NCI-H82 treated with DMSO at 0.1 percent for 48 hours (cell line): ENCODE results near the gene COQ8B.
"Not testable (repeated sequence)": the region's sequence is repeated elsewhere in the genome, so short reads cannot be mapped to it uniquely, and the experiment has no call there.

ENCODE experiments used
- DNase-seq: peaks from one replicate; lab custom pipeline; 2025; ENCODE audit not compliant: unreplicated experiment; lab: John Stamatoyannopoulos, UW

Gene COQ8B

DNA sequence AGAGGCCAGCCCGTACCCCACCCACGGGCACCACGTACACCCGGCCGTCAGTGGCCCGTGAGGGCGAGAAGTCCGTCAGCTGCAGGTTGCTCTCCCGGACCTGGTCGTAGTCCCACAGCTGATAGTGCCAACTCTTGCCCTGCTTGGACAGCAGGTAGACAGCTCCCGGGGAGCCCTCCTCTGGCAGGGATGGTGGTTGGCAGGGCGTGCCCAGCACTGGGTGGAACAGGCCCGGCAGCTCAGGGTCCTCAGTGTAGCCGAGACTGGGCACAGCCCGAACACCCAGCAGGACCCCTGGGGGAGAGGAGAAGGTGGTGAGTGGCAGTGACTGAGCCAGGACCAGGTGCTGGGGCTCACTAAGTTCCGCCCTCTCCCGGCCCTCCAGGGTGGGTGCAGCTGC, 25.8 kb upstream of the COQ8B start:
- no peak for DNase-seq

GRCh38 chr19:40741527-40742390, 25.1 kb upstream of the COQ8B start:
- DNase-seq, result no peak

GRCh38 chr19:40740747-40741146, 24.1 kb upstream of the COQ8B start:
- no peak for DNase-seq

- no peak for DNase-seq
Measured at GRCh38 chr19:40739871-40740703, 23.4 kb upstream of the COQ8B start.

DNA sequence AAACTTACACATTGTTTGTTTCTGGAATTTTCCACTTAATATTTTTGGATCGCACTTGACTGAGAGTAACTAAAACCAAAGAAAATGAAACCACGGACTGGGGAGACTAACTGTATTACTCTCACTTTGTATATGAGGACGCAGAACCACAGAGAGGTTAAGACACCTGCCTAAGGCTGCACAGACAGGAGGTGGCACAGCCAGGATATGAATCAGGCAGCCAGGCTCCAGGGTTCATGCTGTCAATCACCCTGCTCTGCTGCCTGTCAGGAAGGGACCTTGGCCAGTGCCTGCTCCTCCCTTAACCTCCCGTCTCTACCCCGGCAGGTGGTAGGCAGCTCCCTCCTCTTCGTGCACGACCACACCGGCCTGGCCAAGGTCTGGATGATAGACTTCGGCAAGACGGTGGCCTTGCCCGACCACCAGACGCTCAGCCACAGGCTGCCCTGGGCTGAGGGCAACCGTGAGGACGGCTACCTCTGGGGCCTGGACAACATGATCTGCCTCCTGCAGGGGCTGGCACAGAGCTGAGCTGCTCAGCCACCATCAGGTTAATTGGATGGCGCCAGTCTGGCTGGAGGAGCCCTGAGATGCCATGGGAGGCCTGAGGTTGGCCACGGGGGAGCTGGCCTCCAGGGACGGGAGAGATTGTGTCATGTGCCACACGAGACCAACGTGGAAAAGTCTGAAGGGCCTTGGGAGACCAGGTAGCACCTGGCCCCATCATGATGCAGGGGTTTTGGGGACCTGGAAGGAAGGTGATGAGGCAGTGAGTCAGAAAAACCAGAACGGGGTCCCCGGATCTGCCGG, 22.5 kb upstream of the COQ8B start:
- DNase-seq, result no peak

- DNase-seq, result no peak
Measured at GRCh38 chr19:40737102-40737644, 20.5 kb upstream of the COQ8B start.

GRCh38 chr19:40736661-40737060, 20.0 kb upstream of the COQ8B start:
- DNase-seq, result no peak

DNA sequence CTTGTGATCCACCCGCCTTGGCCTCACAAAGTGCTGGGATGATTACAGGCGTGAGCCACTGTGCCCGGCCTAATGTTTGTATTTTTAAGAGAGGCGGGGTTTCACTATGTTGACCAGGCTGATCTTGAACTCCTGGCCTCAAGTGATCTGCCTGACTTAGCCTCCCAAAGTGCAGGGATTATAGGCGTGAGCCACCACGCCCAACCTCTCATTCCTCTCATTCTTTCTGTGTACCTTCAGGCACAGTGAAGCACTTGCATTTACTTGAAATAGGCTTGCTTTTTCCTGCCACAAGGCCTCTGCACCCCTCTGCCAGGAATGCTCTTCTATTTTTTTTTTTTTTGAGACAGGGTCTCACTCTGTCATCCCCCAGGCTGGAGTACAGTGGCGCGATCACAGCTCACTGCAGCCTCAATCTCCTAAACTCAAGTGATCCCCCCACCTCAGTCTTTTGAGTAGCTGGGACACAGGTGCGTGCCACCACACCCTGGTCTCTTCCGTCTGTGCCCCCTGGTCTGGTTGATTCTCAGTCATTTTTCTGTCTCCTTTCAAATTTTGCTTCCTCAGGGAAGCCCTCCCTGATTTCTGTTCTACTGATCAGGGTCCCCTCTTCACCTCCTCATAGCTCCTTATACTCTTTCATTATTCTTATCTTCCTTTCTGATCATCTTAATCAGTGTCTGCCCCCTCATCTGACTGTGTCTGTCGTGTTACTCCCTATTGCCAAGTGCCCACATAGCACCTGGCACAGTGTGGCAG, 18.5 kb upstream of the COQ8B start:
- DNase-seq, result no peak

DNA sequence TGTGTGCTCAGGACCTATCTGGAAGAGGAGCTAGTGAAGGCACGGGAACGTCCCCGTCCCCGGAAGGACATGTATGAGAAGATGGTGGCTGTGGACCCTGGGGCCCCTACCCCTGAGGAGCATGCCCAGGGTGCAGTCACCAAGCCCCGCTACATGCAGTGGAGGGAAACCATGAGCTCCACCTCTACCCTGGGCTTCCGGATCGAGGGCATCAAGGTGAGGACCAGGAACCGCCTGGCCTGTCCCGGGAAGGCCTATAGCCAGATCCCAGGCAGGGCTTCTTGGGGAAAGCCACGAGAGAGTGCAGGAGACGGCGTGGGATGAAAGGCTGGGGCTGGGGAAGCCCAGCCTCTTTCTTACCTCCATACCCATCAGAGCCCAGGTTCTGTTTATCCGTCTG, 16.5 kb upstream of the COQ8B start:
- no peak for DNase-seq

GRCh38 chr19:40732304-40732703, 15.6 kb upstream of the COQ8B start:
- not testable (repeated sequence) for DNase-seq

DNA sequence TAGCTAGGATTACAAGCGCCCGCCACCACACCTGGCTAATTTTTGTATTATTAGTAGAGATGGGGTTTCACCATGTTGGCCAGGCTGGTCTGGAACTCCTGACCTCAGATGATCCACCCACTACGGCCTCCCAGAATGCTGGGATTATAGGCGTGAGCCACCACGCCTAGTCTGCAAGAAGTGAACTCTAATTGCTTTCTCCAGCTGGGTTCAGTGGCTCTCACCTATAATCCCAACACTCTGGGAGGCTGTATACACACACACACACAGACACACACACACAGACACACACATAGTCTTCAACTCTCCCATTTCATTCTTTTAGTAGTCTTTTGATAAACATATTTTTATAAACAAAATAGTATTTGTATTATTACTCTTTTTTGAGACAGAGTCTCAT, 13.4 kb upstream of the COQ8B start:
- not testable (repeated sequence) for DNase-seq

DNA sequence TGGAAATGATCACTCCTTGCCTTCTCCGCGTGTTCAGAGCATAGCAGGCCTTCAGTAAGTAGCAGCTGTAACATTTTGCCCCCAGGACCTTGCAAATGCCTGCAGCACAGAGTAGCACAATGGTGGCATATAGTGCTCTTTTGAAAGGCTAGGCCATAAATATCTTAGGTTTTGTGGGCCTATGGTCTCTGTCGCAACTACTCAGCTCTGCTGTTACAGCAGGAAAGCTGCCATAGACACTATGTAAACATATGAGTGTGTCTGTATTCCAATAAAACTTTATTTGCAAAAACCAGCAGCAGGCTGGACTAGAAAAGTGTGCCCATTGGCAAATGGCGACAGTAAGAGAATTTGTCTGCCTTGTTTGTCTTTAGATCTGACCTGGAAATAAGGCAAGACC, 9.6 kb upstream of the COQ8B start:
- no peak for DNase-seq

- no peak for DNase-seq
Measured at GRCh38 chr19:40724855-40725254, 8.2 kb upstream of the COQ8B start.

DNA sequence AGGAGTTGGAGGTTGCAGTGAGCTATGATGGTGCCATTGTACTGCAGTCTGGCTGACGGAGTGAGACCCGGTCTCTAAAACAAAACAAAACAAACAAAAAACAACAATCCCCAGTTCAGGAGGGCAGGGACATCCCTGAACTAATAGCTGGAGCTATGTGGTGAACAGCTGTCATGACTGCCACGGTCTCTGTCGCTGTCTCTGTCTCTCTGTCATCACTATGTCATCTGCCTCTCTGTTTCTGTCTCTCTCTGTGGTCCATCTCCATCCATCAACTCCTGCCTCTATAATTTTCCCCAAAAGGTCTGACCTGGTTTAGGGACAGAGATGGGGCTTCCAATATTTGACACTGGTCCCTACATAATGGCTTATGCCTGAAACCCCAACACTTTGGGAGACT, 7.6 kb upstream of the COQ8B start:
- DNase-seq, result no peak

GRCh38 chr19:40723661-40724254, 7.1 kb upstream of the COQ8B start:
- DNase-seq, result no peak

DNA sequence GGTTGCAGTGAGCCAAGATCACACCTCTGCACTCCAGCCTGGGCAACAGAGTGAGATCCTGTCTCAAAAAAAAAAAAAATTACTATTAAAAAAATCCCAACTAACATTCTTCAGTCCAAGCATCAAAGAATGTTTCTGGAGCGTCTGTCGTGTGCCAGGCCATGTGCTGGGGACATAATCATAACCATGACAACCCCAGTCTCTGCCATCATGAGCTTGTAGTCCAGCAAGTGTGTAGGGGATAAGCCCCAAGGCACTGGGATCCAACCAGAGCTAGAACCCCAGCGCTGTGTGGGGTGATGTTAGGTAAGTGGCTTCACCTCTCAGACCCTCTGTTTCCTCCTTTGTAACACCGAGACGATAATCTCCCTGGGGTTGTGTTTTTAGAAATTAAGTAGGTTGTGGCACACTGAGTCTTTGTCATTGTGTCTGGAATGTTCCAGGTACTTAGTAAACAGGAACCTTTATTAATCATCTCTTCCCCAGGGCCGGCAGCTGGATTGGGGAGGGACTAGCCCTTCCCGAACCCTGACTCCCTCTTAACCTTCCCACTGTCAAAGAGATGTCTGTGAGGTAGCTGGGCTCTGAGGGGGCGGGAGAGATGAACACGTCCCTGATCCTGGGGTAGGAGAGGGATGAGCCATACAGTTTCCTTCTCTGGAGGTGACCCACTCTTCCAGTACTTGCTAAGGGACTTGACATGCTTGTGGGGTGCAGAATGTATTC, 5.4 kb upstream of the COQ8B start:
- no peak for DNase-seq

GRCh38 chr19:40721140-40721486, 4.4 kb upstream of the COQ8B start:
- no peak for DNase-seq

DNA sequence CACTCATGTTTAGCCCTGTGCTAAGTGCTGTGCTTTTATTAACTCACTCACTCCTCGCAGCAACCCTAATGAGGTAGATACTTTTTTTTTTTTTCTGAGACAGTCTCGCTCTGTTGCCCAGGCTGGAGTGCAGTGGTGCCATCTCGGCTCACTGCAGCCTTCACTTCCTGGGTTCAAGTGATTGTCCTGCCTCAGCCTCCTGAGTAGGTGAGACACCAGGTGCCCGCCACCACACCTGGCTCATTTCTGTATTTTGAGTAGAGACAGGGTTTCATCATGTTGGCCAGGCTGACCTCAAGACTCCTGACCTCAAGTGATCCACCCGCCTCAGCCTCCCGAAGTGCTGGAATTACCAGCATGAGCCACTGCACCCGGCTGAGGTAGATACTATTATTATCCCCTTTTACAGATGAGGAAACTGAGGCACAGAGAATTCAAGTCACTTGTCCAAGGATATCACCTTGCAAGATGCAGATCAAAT, 2.8 kb upstream of the COQ8B start:
- no peak for DNase-seq

GRCh38 chr19:40718774-40719391, 2.2 kb upstream of the COQ8B start:
- DNase-seq, result no peak
